AG09319 (cell line): ENCODE results near the gene TSPAN10.

Experiments
- DNase-seq: peaks from one replicate; pipeline ENCODE4 v3.0.0-alpha.2; 2010; ENCODE audit warnings: low read depth; ENCODE audit errors: extremely low read depth
- TF ChIP-seq, protein P1 (sequence below): IDR thresholded peaks from 2 replicates; pipeline ENCODE4 v1.5.1; 2011; ENCODE audit warnings: low read depth, mild to moderate bottlenecking, inconsistent platforms, low read length, moderate library complexity

TSPAN10 gene

DNA sequence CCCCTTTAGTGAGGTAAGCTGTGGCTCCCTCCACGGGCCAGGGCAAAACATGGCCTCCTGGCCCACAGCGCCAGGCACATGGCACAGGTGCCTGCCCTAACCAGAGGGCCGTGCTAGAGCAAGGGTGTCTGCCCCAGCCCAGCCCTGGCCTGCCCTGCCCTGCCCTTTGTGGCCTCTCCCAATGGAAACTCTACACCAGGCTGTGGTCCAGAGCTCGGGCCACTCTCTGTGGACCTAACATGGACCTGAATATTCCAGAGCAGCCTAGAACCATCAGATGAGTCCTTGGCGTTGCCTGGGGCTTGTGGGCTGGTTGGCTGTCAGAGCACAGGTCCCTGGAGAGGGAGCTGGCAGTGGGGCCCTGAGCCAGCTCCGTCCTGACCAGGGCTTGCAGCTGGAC lies 58.2 kb downstream of the TSPAN10 start:
- TF ChIP-seq, protein P1, sequence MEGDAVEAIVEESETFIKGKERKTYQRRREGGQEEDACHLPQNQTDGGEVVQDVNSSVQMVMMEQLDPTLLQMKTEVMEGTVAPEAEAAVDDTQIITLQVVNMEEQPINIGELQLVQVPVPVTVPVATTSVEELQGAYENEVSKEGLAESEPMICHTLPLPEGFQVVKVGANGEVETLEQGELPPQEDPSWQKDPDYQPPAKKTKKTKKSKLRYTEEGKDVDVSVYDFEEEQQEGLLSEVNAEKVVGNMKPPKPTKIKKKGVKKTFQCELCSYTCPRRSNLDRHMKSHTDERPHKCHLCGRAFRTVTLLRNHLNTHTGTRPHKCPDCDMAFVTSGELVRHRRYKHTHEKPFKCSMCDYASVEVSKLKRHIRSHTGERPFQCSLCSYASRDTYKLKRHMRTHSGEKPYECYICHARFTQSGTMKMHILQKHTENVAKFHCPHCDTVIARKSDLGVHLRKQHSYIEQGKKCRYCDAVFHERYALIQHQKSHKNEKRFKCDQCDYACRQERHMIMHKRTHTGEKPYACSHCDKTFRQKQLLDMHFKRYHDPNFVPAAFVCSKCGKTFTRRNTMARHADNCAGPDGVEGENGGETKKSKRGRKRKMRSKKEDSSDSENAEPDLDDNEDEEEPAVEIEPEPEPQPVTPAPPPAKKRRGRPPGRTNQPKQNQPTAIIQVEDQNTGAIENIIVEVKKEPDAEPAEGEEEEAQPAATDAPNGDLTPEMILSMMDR: no peak
- DNase-seq: no peak

GRCh38 chr17:81695801-81696200 lies 58.8 kb downstream of the TSPAN10 start:
- TF ChIP-seq, protein P1: no peak
- no peak for DNase-seq

- TF ChIP-seq, protein P1: no peak
- no peak for DNase-seq
These were observed 59.4 kb downstream of the TSPAN10 start for GRCh38 chr17:81696218-81696941.

DNA sequence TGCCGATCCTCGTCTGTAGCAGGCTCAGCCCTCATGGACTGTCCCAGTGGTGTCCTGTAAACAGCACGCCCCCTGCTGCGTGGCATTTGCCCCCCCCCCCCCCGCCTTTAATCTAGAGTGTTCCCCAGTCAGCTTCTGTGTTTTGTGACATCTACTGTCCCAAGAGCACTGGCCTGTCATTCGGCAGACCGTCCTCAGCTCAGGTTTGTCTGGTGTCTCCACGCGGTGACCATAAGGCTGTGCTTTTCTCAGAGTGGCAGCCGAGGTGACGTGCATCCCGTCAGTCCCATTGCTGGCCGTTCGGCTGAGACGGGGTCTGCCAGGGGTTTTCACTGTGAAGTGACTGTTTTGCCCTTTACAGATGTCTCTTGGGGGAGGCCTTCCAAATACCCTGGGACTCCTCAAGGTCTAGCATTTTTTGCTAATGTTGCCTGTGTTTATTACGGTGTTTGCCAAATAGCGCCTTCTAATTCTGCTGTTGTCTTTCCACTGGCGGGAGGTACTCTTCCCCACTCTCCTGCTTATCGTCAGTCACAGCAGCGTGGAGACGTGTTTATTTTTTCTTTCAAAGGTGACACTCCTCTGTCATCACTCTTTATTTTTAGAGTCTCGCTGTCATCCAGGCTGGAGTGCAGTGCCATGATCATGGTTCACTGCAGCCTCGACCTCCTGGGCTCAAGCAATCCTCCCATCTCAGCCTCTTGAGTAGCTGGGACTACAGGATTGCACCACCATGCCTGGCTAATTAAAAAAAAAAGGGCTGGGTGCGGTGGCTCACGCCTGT lies 60.5 kb downstream of the TSPAN10 start:
- DNase-seq: no peak
- TF ChIP-seq, protein P1: no peak
